NK-92 treated with Interleukin-12 subunit alpha and Interleukin-12 subunit beta, amount 100 ng/mL, for 24 hours (cell line): ENCODE results near the gene HBE1.

Experiments used
- DNase-seq: peaks from one replicate; lab custom pipeline; 2025; lab: John Stamatoyannopoulos, UW

HBE1 gene

DNA sequence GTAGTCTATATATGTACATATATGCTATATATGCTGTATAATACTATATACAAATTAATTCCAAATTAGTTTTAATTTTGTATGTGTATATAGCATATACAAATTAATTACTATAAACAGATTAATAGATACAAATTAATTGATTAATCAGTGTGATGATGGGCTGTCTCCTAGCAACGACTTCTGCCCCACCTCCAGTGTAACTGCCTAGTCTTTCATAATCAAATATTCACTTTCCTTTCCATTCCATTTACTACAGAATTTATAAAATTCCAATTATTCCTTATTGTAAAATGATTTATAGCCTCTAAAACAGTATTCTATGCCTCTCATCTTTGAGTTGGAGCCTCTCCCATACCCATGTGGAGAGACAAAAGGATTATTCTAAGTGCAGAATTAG lies 36.4 kb downstream of the HBE1 start:
- no peak for DNase-seq

DNA sequence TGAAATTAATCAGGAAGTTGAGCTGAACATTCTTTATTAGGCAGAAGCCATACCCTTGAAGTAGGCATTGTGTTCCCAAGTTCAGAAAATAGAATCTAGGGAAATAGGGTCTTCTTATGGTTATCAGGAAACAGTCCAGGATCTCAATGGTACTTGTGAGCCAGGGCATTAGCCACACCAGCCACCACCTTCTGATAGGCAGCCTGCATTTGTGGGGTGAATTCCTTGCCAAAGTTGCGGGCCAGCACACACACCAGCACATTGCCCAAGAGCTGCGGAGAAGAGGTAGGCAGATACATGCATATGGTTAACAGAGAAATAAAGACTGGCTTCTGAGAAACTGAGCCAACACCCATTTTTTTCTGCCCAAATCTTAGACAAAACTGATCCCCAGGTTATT lies 36.9 kb downstream of the HBE1 start:
- no peak for DNase-seq

DNA sequence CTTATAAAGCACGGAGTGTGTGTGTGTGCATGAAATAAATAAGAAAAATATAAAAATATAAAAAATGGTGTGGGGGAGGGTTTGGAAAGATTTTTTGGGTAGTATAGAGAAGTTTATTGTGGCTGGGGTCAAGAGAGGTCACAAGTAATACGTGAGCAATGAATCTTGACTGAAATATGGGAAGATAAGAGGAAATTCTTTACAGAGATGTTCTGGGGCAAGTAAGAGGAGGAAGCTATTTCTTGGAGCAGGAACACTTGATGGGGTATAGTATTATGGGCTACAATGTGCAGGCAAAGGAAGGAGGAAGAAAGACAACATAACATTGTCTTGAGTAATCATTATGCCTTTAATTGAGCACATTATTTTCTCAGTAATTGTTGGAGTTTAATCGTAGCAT lies 37.6 kb downstream of the HBE1 start:
- no peak for DNase-seq

DNA sequence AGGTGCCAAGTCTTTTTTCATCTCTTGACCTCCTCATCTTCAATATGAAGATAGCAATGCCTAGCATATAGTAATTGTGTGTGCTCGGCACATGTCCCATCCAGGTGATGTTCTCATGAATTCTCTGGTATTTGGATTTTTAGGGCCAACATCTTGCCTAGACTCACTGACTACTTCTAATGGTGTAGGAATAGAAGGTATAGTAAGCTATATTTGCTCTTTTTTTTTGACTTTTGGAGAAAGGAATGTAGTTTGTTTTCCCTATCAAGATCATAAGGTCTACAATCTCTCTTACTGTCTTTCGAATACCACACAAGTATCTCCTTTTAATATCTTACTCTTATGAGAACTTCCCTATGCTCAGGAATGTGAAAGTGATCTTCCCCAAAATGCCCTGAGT lies 38.6 kb downstream of the HBE1 start:
- DNase-seq, result no peak

DNA sequence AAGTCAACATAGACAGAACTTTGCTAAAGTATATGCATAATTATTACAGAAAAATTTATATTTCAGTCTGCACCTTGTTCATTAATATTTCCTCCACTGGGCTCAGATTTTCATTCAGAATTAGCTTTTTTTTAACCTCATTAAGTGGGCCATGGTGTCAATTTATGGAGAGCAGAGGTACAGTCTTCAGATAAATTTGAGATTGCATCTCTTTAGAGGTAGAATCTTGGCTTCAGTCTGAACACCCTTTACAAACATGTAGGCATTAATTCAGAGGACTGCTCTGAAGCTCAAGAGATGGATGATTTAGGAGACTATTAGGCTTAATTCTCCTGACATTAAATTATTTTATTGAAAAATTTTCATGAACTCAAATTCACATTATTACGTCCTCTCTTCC lies 39.5 kb downstream of the HBE1 start:
- no peak for DNase-seq

DNA sequence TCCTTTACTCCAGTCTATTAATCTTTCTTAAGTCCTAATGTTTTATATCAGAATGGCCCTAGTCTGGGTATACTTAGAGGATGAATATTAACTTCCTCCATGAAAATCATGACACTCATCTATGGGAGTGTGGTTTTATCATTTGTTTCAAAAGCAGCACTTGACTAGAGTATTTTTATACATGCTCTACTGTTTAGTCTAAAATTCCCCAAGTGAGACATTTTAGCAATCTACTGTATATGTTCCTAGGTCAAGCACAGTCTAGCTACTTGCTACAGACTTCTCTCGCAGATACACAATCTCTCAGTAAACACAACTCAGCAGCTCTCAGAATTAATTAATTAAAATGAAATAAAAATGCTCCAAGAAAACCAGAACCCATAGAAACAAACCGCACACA lies 39.9 kb downstream of the HBE1 start:
- DNase-seq, result no peak

DNA sequence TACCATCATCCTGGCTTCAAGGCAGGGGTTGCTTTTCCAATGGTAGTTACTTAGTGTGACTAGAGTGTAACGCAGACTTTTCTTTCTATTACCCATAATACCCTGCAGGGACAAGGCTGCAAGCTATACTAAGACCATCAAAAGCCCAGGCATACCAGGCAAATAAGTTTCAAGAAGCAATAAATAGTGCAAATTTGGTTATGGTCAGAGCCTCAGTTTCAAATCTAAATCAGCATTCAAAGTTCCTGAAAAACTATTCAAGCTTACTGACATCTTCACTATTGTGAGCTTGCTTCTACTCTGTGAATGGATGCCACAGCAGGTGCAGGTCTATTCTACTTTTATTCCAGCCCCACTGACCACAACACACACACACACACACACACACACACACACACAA lies 40.4 kb downstream of the HBE1 start:
- no peak for DNase-seq

DNA sequence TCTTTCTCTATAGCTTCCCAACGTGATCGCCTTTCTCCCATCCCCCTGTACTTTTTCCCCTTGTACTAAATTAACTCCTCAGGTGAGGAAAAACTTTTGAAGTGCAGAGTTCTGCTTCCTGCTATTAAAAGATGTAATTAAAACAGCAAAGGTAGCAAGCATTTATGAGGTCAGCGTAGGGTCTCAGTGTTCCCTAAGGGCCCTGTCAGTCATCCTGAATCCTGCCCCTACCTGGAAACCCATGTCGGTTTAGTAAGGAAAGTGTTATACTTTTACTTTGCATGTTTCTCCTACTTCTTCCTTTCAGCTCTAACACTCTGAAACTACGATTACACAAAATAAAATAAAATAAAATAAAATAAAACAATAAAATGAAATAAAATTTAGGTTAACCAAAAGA lies 41.6 kb downstream of the HBE1 start:
- DNase-seq, result no peak

DNA sequence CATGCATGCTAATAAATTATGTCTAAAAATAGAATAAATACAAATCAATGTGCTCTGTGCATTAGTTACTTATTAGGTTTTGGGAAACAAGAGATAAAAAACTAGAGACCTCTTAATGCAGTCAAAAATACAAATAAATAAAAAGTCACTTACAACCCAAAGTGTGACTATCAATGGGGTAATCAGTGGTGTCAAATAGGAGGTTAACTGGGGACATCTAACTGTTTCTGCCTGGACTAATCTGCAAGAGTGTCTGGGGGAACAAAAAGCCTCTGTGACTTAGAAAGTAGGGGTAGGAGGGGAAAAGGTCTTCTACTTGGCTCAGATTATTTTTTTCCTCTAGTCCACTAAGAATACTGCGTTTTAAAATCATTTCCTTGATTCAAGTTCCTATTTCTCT lies 42.1 kb downstream of the HBE1 start:
- no peak for DNase-seq

DNA sequence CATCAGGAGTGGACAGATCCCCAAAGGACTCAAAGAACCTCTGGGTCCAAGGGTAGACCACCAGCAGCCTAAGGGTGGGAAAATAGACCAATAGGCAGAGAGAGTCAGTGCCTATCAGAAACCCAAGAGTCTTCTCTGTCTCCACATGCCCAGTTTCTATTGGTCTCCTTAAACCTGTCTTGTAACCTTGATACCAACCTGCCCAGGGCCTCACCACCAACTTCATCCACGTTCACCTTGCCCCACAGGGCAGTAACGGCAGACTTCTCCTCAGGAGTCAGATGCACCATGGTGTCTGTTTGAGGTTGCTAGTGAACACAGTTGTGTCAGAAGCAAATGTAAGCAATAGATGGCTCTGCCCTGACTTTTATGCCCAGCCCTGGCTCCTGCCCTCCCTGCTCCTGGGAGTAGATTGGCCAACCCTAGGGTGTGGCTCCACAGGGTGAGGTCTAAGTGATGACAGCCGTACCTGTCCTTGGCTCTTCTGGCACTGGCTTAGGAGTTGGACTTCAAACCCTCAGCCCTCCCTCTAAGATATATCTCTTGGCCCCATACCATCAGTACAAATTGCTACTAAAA lies 42.9 kb downstream of the HBE1 start, which contains the start of gene HBB:
HBB (minus strand) TSS at position 340 of the 579 bp plus-strand sequence; CDS start at position 290, 50 bp downstream.
- DNase-seq, result no peak

DNA sequence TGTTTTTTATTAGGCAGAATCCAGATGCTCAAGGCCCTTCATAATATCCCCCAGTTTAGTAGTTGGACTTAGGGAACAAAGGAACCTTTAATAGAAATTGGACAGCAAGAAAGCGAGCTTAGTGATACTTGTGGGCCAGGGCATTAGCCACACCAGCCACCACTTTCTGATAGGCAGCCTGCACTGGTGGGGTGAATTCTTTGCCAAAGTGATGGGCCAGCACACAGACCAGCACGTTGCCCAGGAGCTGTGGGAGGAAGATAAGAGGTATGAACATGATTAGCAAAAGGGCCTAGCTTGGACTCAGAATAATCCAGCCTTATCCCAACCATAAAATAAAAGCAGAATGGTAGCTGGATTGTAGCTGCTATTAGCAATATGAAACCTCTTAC lies 44.3 kb downstream of the HBE1 start:
- DNase-seq, result no peak

DNA sequence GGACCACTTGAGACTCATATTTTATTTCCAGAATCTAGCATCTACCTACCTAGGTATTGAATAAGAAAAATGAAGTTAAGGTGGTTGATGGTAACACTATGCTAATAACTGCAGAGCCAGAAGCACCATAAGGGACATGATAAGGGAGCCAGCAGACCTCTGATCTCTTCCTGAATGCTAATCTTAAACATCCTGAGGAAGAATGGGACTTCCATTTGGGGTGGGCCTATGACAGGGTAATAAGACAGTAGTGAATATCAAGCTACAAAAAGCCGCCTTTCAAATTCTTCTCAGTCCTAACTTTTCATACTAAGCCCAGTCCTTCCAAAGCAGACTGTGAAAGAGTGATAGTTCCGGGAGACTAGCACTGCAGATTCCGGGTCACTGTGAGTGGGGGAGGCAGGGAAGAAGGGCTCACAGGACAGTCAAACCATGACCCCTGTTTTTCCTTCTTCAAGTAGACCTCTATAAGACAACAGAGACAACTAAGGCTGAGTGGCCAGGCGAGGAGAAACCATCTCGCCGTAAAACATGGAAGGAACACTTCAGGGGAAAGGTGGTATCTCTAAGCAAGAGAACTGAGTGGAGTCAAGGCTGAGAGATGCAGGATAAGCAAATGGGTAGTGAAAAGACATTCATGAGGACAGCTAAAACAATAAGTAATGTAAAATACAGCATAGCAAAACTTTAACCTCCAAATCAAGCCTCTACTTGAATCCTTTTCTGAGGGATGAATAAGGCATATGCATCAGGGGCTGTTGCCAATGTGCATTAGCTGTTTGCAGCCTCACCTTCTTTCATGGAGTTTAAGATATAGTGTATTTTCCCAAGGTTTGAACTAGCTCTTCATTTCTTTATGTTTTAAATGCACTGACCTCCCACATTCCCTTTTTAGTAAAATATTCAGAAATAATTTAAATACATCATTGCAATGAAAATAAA lies 44.9 kb downstream of the HBE1 start:
- DNase-seq, result no peak

DNA sequence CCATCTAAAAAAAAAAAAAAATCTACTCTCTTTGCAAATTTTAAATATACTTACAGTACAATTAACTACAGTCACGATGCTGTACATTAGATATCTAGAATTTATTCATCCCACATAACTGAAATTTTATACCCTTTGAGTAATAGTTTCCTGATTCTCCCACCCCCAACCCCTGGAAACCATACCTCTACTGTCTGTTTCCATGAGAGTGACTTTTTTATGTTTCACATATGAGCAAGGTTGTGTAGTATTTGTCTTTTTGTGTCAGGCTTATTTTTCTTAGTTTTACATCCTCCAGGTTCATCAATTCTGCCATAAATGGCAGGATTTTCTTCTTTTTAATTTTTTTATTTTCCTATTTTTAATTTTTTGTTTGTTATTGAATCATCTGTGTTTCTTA lies 46.1 kb downstream of the HBE1 start:
- no peak for DNase-seq

DNA sequence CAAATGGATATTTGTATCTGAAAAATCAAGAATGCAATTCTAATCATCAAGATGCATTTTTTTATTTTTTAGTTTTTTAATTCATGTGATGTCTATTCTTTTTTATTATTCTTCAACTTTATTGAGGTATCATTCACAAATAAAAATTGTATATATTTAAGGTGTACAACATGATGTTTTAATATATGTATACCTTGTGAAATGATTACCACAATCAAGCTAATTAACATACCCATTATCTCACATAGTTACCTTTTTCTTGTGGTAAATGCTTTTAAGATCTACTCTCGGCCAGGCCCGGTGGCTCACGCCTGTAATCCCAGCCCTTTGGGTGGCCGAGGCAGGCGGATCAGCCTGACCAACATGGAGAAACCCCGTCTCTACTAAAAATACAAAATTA lies 46.6 kb downstream of the HBE1 start:
- no peak for DNase-seq
